DOHH2 (cell line): Measurements from ENCODE around the gene CUBN.

Experiments
- H3F3A ChIP-seq: fragments of 200-600 bp; sonication (generic), shearing (Covaris generic); 2 replicates; pipeline ENCODE4 v1.6.0; 2016; ENCODE audit warnings: antibody characterized with exemption, mild to moderate bottlenecking; ENCODE audit not compliant: control insufficient read depth, insufficient read depth
- H3K27ac ChIP-seq: fragments of 200-600 bp; sonication (generic); 2 replicates; pipeline ENCODE4 v1.5.1; 2014; ENCODE audit warnings: low read depth, mild to moderate bottlenecking, low read length, moderate library complexity
- H3K27me3 ChIP-seq: fragments of 200-600 bp; sonication (generic); 2 replicates; pipeline ENCODE4 v1.6.1; 2014; ENCODE audit warnings: mild to moderate bottlenecking, low read length, mixed read lengths; ENCODE audit not compliant: control insufficient read depth
- H3K36me3 ChIP-seq: fragments of 200-600 bp; sonication (generic); 2 replicates; pipeline ENCODE4 v1.6.1; 2014; ENCODE audit warnings: mild to moderate bottlenecking, low read length, moderate library complexity, mixed read lengths; ENCODE audit not compliant: control insufficient read depth
- H3K4me1 ChIP-seq: fragments of 200-600 bp; sonication (generic); 2 replicates; pipeline ENCODE4 v1.6.1; 2014; ENCODE audit warnings: mild to moderate bottlenecking, low read length, mixed read lengths; ENCODE audit not compliant: control insufficient read depth
- H3K4me2 ChIP-seq: fragments of 200-600 bp; sonication (generic); 2 replicates; pipeline ENCODE4 v1.6.0; 2014; ENCODE audit warnings: mild to moderate bottlenecking, low read length, moderate library complexity
- H3K4me3 ChIP-seq: fragments of 200-600 bp; sonication (generic); 2 replicates; pipeline ENCODE4 v1.5.1; 2014; ENCODE audit warnings: mild to moderate bottlenecking, low read length, mixed read lengths
- H3K79me2 ChIP-seq: fragments of 200-600 bp; sonication (generic); 2 replicates; pipeline ENCODE4 v1.6.1; 2014; ENCODE audit warnings: mild to moderate bottlenecking, low read length, mixed read lengths; ENCODE audit not compliant: control insufficient read depth
- H3K9me2 ChIP-seq: fragments of 200-600 bp; sonication (generic); replicated peaks from 2 replicates; pipeline ENCODE4 v1.6.1; 2014; ENCODE audit warnings: mild to moderate bottlenecking, low read length, mixed read lengths; ENCODE audit not compliant: control insufficient read depth
- H3K9me3 ChIP-seq: fragments of 200-600 bp; sonication (generic); 2 replicates; pipeline ENCODE4 v1.6.1; 2014; ENCODE audit warnings: antibody characterized with exemption, low read length, mixed read lengths; ENCODE audit not compliant: control insufficient read depth, insufficient read depth
- H4K20me1 ChIP-seq: fragments of 200-600 bp; sonication (generic); 2 replicates; pipeline ENCODE4 v1.6.0; 2014; ENCODE audit warnings: low read depth, mild to moderate bottlenecking, antibody characterized with exemption, low read length, moderate library complexity; ENCODE audit not compliant: control insufficient read depth, insufficient read depth
- CTCF ChIP-seq: fragments of 200-600 bp; sonication (generic); IDR thresholded peaks from one replicate; pipeline ENCODE4 v1.5.1; 2014; ENCODE audit warnings: antibody characterized with exemption, mild to moderate bottlenecking, low read depth, low read length; ENCODE audit not compliant: poor library complexity, severe bottlenecking
- EZH2phosphoT487 ChIP-seq: fragments of 200-600 bp; sonication (generic); IDR thresholded peaks from 2 replicates; pipeline ENCODE4 v1.6.1; 2017; ENCODE audit warnings: borderline replicate concordance, mild to moderate bottlenecking, antibody characterized with exemption, low read length, moderate library complexity, mixed read lengths

Gene CUBN

GRCh38 chr10:16916496-16916895 is 213.1 kb downstream of the CUBN start:
- no peak overlapping the region for H3K4me2 ChIP-seq
- no peak for TF ChIP-seq EZH2phosphoT487

GRCh38 chr10:16915300-16915699 is 214.3 kb downstream of the CUBN start:
- Histone ChIP-seq H3K9me2 (no peaks in the 10 kb centered on the region), H3K79me2 (no peaks in the 10 kb centered on the region), H3K9me3 (no peaks in the 10 kb centered on the region), H3K4me3 (no peak overlapping the region), H3K36me3 (no peaks in the 10 kb centered on the region), H3K27ac (no peak overlapping the region), H3K4me1 (no peaks in the 10 kb centered on the region), H3K4me2 (no peak overlapping the region), H3K27me3 (no peaks in the 10 kb centered on the region), H3F3A (no peaks in the 10 kb centered on the region), H4K20me1 (no peaks in the 10 kb centered on the region)
- TF ChIP-seq CTCF (no peak), EZH2phosphoT487 (no peak)

More at GRCh38 chr10:16916496-16916895, 213.1 kb downstream of the CUBN start:
- Histone ChIP-seq H3K9me3 (no peaks in the 10 kb centered on the region), H3K27ac (no peak overlapping the region), H3F3A (no peaks in the 10 kb centered on the region), H3K27me3 (no peaks in the 10 kb centered on the region), H3K9me2 (no peaks in the 10 kb centered on the region), H3K4me1 (no peaks in the 10 kb centered on the region), H4K20me1 (no peaks in the 10 kb centered on the region), H3K4me3 (no peak overlapping the region), H3K79me2 (no peaks in the 10 kb centered on the region), H3K36me3 (no peaks in the 10 kb centered on the region)

GRCh38 chr10:16913266-16913665 is 216.3 kb downstream of the CUBN start:
- Histone ChIP-seq H3F3A (no peaks in the 10 kb centered on the region), H3K9me2 (no peaks in the 10 kb centered on the region), H3K4me3 (no peak overlapping the region), H3K4me1 (no peaks in the 10 kb centered on the region), H4K20me1 (no peaks in the 10 kb centered on the region), H3K27me3 (no peaks in the 10 kb centered on the region), H3K27ac (no peak overlapping the region), H3K9me3 (no peaks in the 10 kb centered on the region), H3K4me2 (no peak overlapping the region), H3K36me3 (no peaks in the 10 kb centered on the region), H3K79me2 (no peaks in the 10 kb centered on the region)
- TF ChIP-seq EZH2phosphoT487: no peak
- no peak for TF ChIP-seq CTCF

- H3K4me3 ChIP-seq: no peak overlapping the region
- H4K20me1 ChIP-seq: no peaks in the 10 kb centered on the region
- no peaks in the 10 kb centered on the region for H3K4me1 ChIP-seq
- H3K27me3 ChIP-seq: no peaks in the 10 kb centered on the region
- no peaks in the 10 kb centered on the region for H3K9me2 ChIP-seq
- H3K36me3 ChIP-seq: no peaks in the 10 kb centered on the region
- H3K9me3 ChIP-seq: no peaks in the 10 kb centered on the region
- no peaks in the 10 kb centered on the region for H3F3A ChIP-seq
- H3K79me2 ChIP-seq: no peaks in the 10 kb centered on the region
- no peak for TF ChIP-seq CTCF
- TF ChIP-seq EZH2phosphoT487: no peak
- no peak overlapping the region for H3K27ac ChIP-seq
- no peak overlapping the region for H3K4me2 ChIP-seq
These were observed 218.8 kb downstream of the CUBN start for GRCh38 chr10:16910793-16911164.
